DOHH2 (cell line): ENCODE data around the gene ANKRD42.

ENCODE experiments used
- H3F3A ChIP-seq: fragments of 200-600 bp; sonication (generic), shearing (Covaris generic); 2 replicates; pipeline ENCODE4 v1.6.0; 2016; ENCODE audit warnings: antibody characterized with exemption, mild to moderate bottlenecking; ENCODE audit not compliant: control insufficient read depth, insufficient read depth
- H3K27ac ChIP-seq: fragments of 200-600 bp; sonication (generic); 2 replicates; pipeline ENCODE4 v1.5.1; 2014; ENCODE audit warnings: low read depth, mild to moderate bottlenecking, low read length, moderate library complexity
- H3K27me3 ChIP-seq: fragments of 200-600 bp; sonication (generic); 2 replicates; pipeline ENCODE4 v1.6.1; 2014; ENCODE audit warnings: mild to moderate bottlenecking, low read length, mixed read lengths; ENCODE audit not compliant: control insufficient read depth
- H3K36me3 ChIP-seq: fragments of 200-600 bp; sonication (generic); 2 replicates; pipeline ENCODE4 v1.6.1; 2014; ENCODE audit warnings: mild to moderate bottlenecking, low read length, moderate library complexity, mixed read lengths; ENCODE audit not compliant: control insufficient read depth
- H3K4me1 ChIP-seq: fragments of 200-600 bp; sonication (generic); 2 replicates; pipeline ENCODE4 v1.6.1; 2014; ENCODE audit warnings: mild to moderate bottlenecking, low read length, mixed read lengths; ENCODE audit not compliant: control insufficient read depth
- H3K4me2 ChIP-seq: fragments of 200-600 bp; sonication (generic); 2 replicates; pipeline ENCODE4 v1.6.0; 2014; ENCODE audit warnings: mild to moderate bottlenecking, low read length, moderate library complexity
- H3K4me3 ChIP-seq: fragments of 200-600 bp; sonication (generic); 2 replicates; pipeline ENCODE4 v1.5.1; 2014; ENCODE audit warnings: mild to moderate bottlenecking, low read length, mixed read lengths
- H3K79me2 ChIP-seq: fragments of 200-600 bp; sonication (generic); 2 replicates; pipeline ENCODE4 v1.6.1; 2014; ENCODE audit warnings: mild to moderate bottlenecking, low read length, mixed read lengths; ENCODE audit not compliant: control insufficient read depth
- H3K9me2 ChIP-seq: fragments of 200-600 bp; sonication (generic); replicated peaks from 2 replicates; pipeline ENCODE4 v1.6.1; 2014; ENCODE audit warnings: mild to moderate bottlenecking, low read length, mixed read lengths; ENCODE audit not compliant: control insufficient read depth
- H3K9me3 ChIP-seq: fragments of 200-600 bp; sonication (generic); 2 replicates; pipeline ENCODE4 v1.6.1; 2014; ENCODE audit warnings: antibody characterized with exemption, low read length, mixed read lengths; ENCODE audit not compliant: control insufficient read depth, insufficient read depth
- H4K20me1 ChIP-seq: fragments of 200-600 bp; sonication (generic); 2 replicates; pipeline ENCODE4 v1.6.0; 2014; ENCODE audit warnings: low read depth, mild to moderate bottlenecking, antibody characterized with exemption, low read length, moderate library complexity; ENCODE audit not compliant: control insufficient read depth, insufficient read depth
- EZH2phosphoT487 ChIP-seq: fragments of 200-600 bp; sonication (generic); IDR thresholded peaks from 2 replicates; pipeline ENCODE4 v1.6.1; 2017; ENCODE audit warnings: borderline replicate concordance, mild to moderate bottlenecking, antibody characterized with exemption, low read length, moderate library complexity, mixed read lengths
- TF ChIP-seq, protein P1 (sequence below): fragments of 200-600 bp; sonication (generic); IDR thresholded peaks from one replicate; pipeline ENCODE4 v1.5.1; 2014; ENCODE audit warnings: antibody characterized with exemption, mild to moderate bottlenecking, low read depth, low read length; ENCODE audit not compliant: poor library complexity, severe bottlenecking

The ANKRD42 gene

DNA sequence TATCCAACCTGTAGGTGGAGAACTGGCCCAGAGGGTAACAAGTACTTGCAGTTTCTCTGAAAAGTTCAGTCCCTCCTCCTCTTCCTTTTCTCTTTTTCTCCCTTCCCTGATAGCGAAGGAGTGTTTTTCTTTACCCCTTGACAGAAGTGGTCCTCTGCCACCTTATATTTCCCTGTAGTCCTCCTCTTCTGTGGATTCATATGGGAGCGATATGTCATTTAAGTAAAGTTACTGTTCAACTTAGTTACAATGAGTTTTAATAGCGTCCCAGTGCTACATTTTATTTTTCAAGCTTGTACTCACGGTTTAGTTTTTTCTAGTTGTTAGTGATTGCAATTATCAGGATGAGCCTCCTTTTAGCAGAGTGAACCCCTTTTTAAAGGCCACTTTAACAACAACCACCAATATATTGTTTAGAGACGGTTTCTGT is 35.1 kb upstream of the ANKRD42 start:
- H4K20me1 ChIP-seq, result peaks cover 32% of the 10 kb centered on the region
- H3K27me3 ChIP-seq, result no peaks in the 10 kb centered on the region
- TF ChIP-seq, protein P1, sequence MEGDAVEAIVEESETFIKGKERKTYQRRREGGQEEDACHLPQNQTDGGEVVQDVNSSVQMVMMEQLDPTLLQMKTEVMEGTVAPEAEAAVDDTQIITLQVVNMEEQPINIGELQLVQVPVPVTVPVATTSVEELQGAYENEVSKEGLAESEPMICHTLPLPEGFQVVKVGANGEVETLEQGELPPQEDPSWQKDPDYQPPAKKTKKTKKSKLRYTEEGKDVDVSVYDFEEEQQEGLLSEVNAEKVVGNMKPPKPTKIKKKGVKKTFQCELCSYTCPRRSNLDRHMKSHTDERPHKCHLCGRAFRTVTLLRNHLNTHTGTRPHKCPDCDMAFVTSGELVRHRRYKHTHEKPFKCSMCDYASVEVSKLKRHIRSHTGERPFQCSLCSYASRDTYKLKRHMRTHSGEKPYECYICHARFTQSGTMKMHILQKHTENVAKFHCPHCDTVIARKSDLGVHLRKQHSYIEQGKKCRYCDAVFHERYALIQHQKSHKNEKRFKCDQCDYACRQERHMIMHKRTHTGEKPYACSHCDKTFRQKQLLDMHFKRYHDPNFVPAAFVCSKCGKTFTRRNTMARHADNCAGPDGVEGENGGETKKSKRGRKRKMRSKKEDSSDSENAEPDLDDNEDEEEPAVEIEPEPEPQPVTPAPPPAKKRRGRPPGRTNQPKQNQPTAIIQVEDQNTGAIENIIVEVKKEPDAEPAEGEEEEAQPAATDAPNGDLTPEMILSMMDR, result no peak
- no peak for TF ChIP-seq EZH2phosphoT487
- no peaks in the 10 kb centered on the region; the same call in 1 of the 2 replicates for H3F3A ChIP-seq
- H3K4me1 ChIP-seq, result peaks cover 56% of the 10 kb centered on the region
- peak overlapping the region; percentile 89 for H3K4me3 ChIP-seq
- H3K4me2 ChIP-seq, result peak overlapping the region; percentile 88
- no peaks in the 10 kb centered on the region for H3K9me3 ChIP-seq
- H3K36me3 ChIP-seq, result peaks cover 64% of the 10 kb centered on the region
- no peaks in the 10 kb centered on the region for H3K9me2 ChIP-seq
- peaks cover 72% of the 10 kb centered on the region for H3K79me2 ChIP-seq
- peak overlapping the region; percentile 83 for H3K27ac ChIP-seq

DNA sequence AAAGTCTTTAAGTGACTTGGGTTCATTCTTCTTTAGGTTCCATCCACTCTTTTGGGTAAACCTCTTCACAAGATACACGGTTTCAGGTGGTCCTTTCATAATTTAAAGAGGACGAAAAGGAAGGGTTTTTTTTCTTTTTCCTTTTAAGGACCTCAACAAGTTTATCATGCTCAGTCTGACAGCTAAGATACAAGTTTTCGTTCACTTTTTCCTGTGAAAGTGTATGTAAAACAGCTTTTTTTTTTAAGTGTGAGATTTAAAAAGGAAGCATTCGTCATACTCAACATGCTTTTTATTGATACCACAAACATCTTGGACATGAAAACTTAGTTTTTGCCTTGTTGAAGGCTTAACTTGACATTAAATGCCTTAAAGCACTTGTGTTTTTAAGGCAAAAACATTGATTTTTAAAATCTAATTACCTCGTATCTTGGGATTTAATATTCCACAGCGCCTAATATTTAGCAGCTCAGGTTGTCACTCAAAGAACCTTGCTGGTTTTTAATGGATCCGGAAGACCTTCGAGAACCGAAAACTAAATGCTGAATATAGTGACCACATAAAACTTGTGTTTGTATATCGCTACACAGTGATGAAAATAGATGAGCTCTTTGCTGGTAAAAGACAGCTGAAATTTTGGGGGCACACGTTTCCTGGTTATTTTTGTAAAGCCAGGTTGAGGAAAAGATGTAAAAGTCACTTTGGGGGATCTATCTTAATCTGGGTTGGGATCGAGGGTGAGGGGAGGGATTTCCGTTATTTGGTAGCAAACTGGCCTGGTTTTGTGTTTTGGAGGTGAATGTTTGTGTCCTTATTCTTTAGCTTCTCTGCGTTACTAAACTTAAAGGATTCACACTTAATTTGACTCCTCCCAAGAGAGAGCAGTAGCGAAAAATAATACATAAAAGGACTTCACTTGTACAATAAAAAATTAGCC is 34.3 kb upstream of the ANKRD42 start:
- Histone ChIP-seq H3K4me1 (peaks cover 50% of the 10 kb centered on the region), H3K27me3 (no peaks in the 10 kb centered on the region), H3K9me2 (no peaks in the 10 kb centered on the region), H3K9me3 (no peaks in the 10 kb centered on the region), H3K79me2 (peaks cover 81% of the 10 kb centered on the region), H4K20me1 (peaks cover 32% of the 10 kb centered on the region), H3K4me2 (peak overlapping the region; percentile 88), H3F3A (no peaks in the 10 kb centered on the region; the same call in 1 of the 2 replicates), H3K36me3 (peaks cover 72% of the 10 kb centered on the region), H3K27ac (peak overlapping the region; percentile 83; the same call in 1 of the 2 replicates), H3K4me3 (peak overlapping the region; percentile 89)
- no peak for TF ChIP-seq EZH2phosphoT487
- TF ChIP-seq, protein P1, result no peak

DNA sequence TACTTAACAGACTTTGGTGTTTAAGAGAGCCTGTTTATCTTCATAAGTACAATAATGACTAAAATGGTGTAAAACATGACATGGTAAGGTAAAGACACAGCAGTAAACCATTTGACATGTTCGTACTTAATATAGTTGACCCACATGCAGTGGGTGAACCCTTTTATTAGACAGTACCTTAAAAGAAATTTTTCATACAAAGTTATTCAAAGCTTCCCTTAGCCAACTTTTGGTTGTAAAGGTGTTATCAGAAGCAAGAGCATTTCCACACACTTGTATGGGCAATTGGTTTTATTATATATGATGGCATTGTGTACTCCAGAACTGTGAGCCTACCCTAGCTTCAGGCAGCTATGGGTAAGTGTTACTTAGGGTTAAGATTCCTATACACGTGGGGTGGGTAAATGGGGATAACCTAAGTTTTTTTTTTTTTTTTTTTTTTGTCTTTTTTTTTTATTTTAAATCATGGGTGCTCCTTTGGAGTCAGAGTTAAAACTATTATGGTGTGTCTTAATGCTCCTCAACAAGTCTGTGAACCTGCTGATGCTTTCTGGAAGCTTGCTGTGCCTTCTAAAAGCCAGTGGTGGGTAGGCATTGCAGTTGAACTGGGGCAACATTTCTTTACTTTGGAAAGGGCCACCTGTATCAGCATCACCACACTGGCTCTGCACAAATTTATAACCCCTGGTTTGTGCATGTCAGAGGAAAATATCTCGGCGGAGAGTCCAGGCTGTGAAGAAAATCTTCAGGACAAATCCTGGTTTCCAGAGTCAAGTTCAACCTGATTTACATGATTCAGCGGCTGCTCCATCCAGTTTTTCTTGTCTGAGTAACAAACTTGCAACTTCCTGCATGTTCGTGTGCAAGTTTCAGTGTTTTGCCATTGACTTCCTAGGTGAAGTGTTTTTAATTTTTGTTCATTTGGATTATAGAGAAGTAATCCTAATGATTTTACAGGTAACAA is 33.3 kb upstream of the ANKRD42 start:
- Histone ChIP-seq H3K4me1 (peaks cover 43% of the 10 kb centered on the region), H3K27ac (no peak overlapping the region), H4K20me1 (peaks cover 32% of the 10 kb centered on the region), H3K9me2 (no peaks in the 10 kb centered on the region), H3K9me3 (no peaks in the 10 kb centered on the region), H3K36me3 (peaks cover 81% of the 10 kb centered on the region), H3K79me2 (peaks cover 90% of the 10 kb centered on the region), H3K4me2 (peak overlapping the region; percentile 88), H3K4me3 (peak overlapping the region; percentile 89), H3K27me3 (no peaks in the 10 kb centered on the region), H3F3A (peaks cover under 1% of the 10 kb centered on the region)
- TF ChIP-seq, protein P1, result no peak
- TF ChIP-seq EZH2phosphoT487, result no peak
